HepG2 (cell line): ENCODE measurements around the gene CACNG8. TPM values are rescaled to one million over a fixed set of nuclear protein-coding genes. Genes with fewer than 3 reads are reported as not detected.

Source experiments
- ATAC-seq: fragments of 200-7000 bp; cut with Tn5 transposase; 3 replicates; pipeline ENCODE4 v1.9.1; 2020; ENCODE audit warnings: mild to moderate bottlenecking, moderate library complexity
- BruUV-seq: library from RNA; stranded (reverse); fragments of 400-500 nt; replicated peaks from 2 replicates; lab custom pipeline; 2021; lab: Mats Ljungman, UMichigan
- CTCF ChIA-PET: fragments of 300-600 bp; formaldehyde crosslinking; extraction: SDS; loops from one replicate; lab custom pipeline; 2021; ENCODE audit warnings: low total read pairs, inconsistent platforms, low intra/inter-chr PET ratio; lab: Yijun Ruan, JAX
- POLR2A ChIA-PET: fragments of 350-600 bp; sonication (Branson Sonifier 250); formaldehyde crosslinking; loops from one replicate; lab custom pipeline; 2020; ENCODE audit warnings: antibody characterized with exemption, inconsistent platforms; lab: Yijun Ruan, JAX
- DNase-seq: peaks from one replicate; pipeline ENCODE4 v3.0.0-alpha.2; 2015; ENCODE audit warnings: low spot score
- FAIRE-seq: peaks from 3 replicates; lab custom pipeline; 2011; peaks lifted over from hg19 to GRCh38; lab: Jason Lieb, UNC
- H2AFZ ChIP-seq: one replicate; pipeline ENCODE4 v1.6.1; 2011; ENCODE audit warnings: low read length, inconsistent platforms
- H3K27ac ChIP-seq: fragments of 300-600 bp; 3 replicates; pipeline ENCODE4 v1.8.0; 2011; ENCODE audit warnings: mixed run types, mild to moderate bottlenecking, mixed read lengths, low read length, inconsistent platforms; ENCODE audit not compliant: insufficient read depth; ENCODE audit errors: extremely low read length
- H3K27me3 ChIP-seq, 2 experiments: fragments of 200-600 bp in 1 of 2; 2 replicates in 1 of 2; 3 replicates in 1 of 2; pipeline versions ENCODE4 v1.6.0 to v1.8.0; 2011; ENCODE audit warnings: low read length in 2 of 2, mild to moderate bottlenecking in 2 of 2, moderate library complexity in 2 of 2, inconsistent platforms in 1 of 2; ENCODE audit not compliant: insufficient read depth in 2 of 2, control insufficient read depth in 1 of 2
- H3K36me3 ChIP-seq, 2 experiments: fragments of 200-600 bp in 1 of 2; replicated peaks in 1 of 2; 2 replicates in 1 of 2; 3 replicates in 1 of 2; pipeline versions ENCODE4 v1.5.1 to v1.8.0; 2011; ENCODE audit warnings: low read length in 2 of 2, inconsistent platforms in 1 of 2; ENCODE audit not compliant: insufficient read depth in 2 of 2, control insufficient read depth in 1 of 2
- H3K4me1 ChIP-seq: 2 replicates; pipeline ENCODE4 v1.5.1; 2012; ENCODE audit warnings: low read length, inconsistent platforms; ENCODE audit not compliant: insufficient read depth
- H3K4me2 ChIP-seq: 2 replicates; pipeline ENCODE4 v1.6.0; 2011; ENCODE audit warnings: low read depth, low read length, inconsistent platforms
- H3K4me3 ChIP-seq, 3 experiments: fragments of 200-600 bp in 1 of 3; sonication (generic), shearing (Covaris generic) in 1 of 3; replicated peaks in 1 of 3; 2 replicates each; pipeline ENCODE4 v1.5.1; 2011 to 2016; ENCODE audit warnings: low read length in 3 of 3, inconsistent platforms in 2 of 3, low read depth in 2 of 3, mild to moderate bottlenecking in 2 of 3, control low read depth in 1 of 3, mixed read lengths in 1 of 3; ENCODE audit not compliant: insufficient read depth in 1 of 3
- H3K79me2 ChIP-seq: one replicate; pipeline ENCODE4 v1.6.1; 2011; ENCODE audit warnings: low read length, inconsistent platforms; ENCODE audit not compliant: insufficient read depth
- H3K9ac ChIP-seq: 2 replicates; pipeline ENCODE4 v1.6.0; 2011; ENCODE audit warnings: mild to moderate bottlenecking, low read depth, low read length, inconsistent platforms; ENCODE audit not compliant: insufficient read depth
- H3K9me3 ChIP-seq: 2 replicates; pipeline ENCODE4 v1.5.1; 2012; ENCODE audit warnings: mild to moderate bottlenecking, low read length
- H4K20me1 ChIP-seq: 2 replicates; pipeline ENCODE4 v1.6.0; 2011; ENCODE audit warnings: inconsistent platforms, mild to moderate bottlenecking, low read length, moderate library complexity; ENCODE audit not compliant: insufficient read depth
- ARID2 ChIP-seq: sonication (generic); formaldehyde crosslinking; IDR thresholded peaks from 2 replicates; pipeline ENCODE4 v1.8.1; 2022; ENCODE audit warnings: mild to moderate bottlenecking, missing genetic modification reagents, borderline replicate concordance
- ATF2 ChIP-seq: sonication (generic); formaldehyde crosslinking; IDR thresholded peaks from 2 replicates; pipeline ENCODE4 v1.4.0; 2020; ENCODE audit warnings: missing genetic modification reagents
- IRF2 ChIP-seq: IDR thresholded peaks from 2 replicates; pipeline ENCODE4 v1.6.1; 2018; ENCODE audit warnings: missing genetic modification reagents, missing compliant biosample characterization
- KLF16 ChIP-seq, 2 experiments: sonication (generic) in 1 of 2; formaldehyde crosslinking in 1 of 2; IDR thresholded peaks; 2 replicates each; pipeline versions ENCODE4 v1.6.1 to v1.8.0; 2016 to 2023; ENCODE audit warnings: missing genetic modification reagents in 2 of 2, missing compliant biosample characterization in 1 of 2
- MEIS2 ChIP-seq: sonication (generic); formaldehyde crosslinking; IDR thresholded peaks from 2 replicates; pipeline ENCODE4 v1.9.0; 2021; ENCODE audit warnings: mild to moderate bottlenecking, missing genetic modification reagents
- SP4 ChIP-seq: sonication (generic); formaldehyde crosslinking; IDR thresholded peaks from 2 replicates; pipeline ENCODE4 v1.8.1; 2023; ENCODE audit warnings: mild to moderate bottlenecking, missing genetic modification reagents
- YEATS2 ChIP-seq: sonication (generic); formaldehyde crosslinking; IDR thresholded peaks from 2 replicates; pipeline ENCODE4 v1.4.0; 2020; ENCODE audit warnings: missing genetic modification reagents, borderline replicate concordance
- ZBTB7B ChIP-seq: sonication (generic); formaldehyde crosslinking; IDR thresholded peaks from 2 replicates; pipeline ENCODE4 v1.4.0; 2020; ENCODE audit warnings: missing genetic modification reagents
- ZFP91 ChIP-seq: sonication (generic); formaldehyde crosslinking; IDR thresholded peaks from 2 replicates; pipeline ENCODE4 v1.9.0; 2022; ENCODE audit warnings: missing genetic modification reagents, mild to moderate bottlenecking, borderline replicate concordance
- ZNF569 ChIP-seq: sonication (generic); formaldehyde crosslinking; IDR thresholded peaks from 2 replicates; pipeline ENCODE4 v1.5.0; 2020; ENCODE audit warnings: mild to moderate bottlenecking, missing genetic modification reagents, moderate library complexity, borderline replicate concordance
- ZNF770 ChIP-seq: sonication (generic); formaldehyde crosslinking; IDR thresholded peaks from 2 replicates; pipeline ENCODE4 v1.5.0; 2020; ENCODE audit warnings: mild to moderate bottlenecking, missing genetic modification reagents
- ZNF879 ChIP-seq: sonication (generic); formaldehyde crosslinking; IDR thresholded peaks from 2 replicates; pipeline ENCODE4 v1.8.1; 2023; ENCODE audit warnings: missing genetic modification reagents
- WGBS: methylation state at CpG from one replicate; pipeline ENCODE4 v1.1.6; 2017; ENCODE audit warnings: low lambda C conversion rate; 5-methylcytosine and 5-hydroxymethylcytosine counted together
- in situ Hi-C: cut with HindIII; loops from 2 replicates; pipeline ENCODE4 v1.10.0; 2017; ENCODE audit warnings: low pct_unique_long_range_greater_than_20kb; ENCODE audit not compliant: extremely low pct_ligation_motif_present
- intact Hi-C: fragments of 100-400 bp; cut with micrococcal nuclease; formaldehyde crosslinking; loops from one replicate; pipeline ENCODE4 v1.10.0; 2022; ENCODE audit not compliant: unreplicated experiment
- polyA plus RNA-seq, 8 experiments: library from polyadenylated mRNA; depleted of rRNA in 3 of 8; stranded (reverse) in 7 of 8; unstranded in 1 of 8; fragments of >200 nt; fragmentation: Illumina TruSeq in 4 of 8; extraction: Trizol in 4 of 8; gene quantifications; 2 replicates each; pipeline versions ENCODE4 v1.2.1 to v1.2.3, GENCODE V29; 2011 to 2016; ENCODE audit warnings: low read depth in 4 of 8, missing spikeins in 1 of 8, mixed read lengths in 1 of 8; ENCODE audit not compliant: insufficient read depth in 1 of 8
- total RNA-seq, 5 experiments: library from RNA; depleted of rRNA; stranded (reverse); fragments of >200 nt; fragmentation: Illumina TruSeq; extraction: Trizol; gene quantifications; 2 replicates each; pipeline ENCODE4 v1.2.3, GENCODE V29; 2016; ENCODE audit warnings: low read depth in 1 of 5

Gene CACNG8
- total and polyA plus RNA-seq, 2 of the 13 experiments (the other 11 are each of a cell fraction or from before 2014, with no cell fraction given) = not detected

- TF ChIP-seq ARID2 (CRISPR knock-in tag) (no peak), MEIS2 (CRISPR knock-in tag) (no peak), ZNF770 (no peak), KLF16 (CRISPR knock-in tag; IDR thresholded peaks at IDR 0.05) (no peak)
- TF ChIP-seq, all 625 proteins: peak for 0
These were observed 2.4 kb downstream of the CACNG8 start (continued) for GRCh38 chr19:53965091-53965490.

GRCh38 chr19:53966931-53967330 lies 4.2 kb downstream of the CACNG8 start:
- no peaks in the 10 kb centered on the region for H4K20me1 ChIP-seq
- in situ Hi-C loops = no loop called here
- H3K79me2 ChIP-seq = no peaks in the 10 kb centered on the region
- no peak for DNase-seq
- no peak overlapping the region for H3K4me3 ChIP-seq
- ATAC-seq = no peak
- no peak overlapping the region for H3K9ac ChIP-seq
- intact Hi-C loops = no loop called here
- no peak overlapping the region for H2AFZ ChIP-seq
- TF ChIP-seq ATF2 (CRISPR knock-in tag) (no peak), ZNF879 (CRISPR knock-in tag) (no peak), SP4 (no peak), ZNF569 (CRISPR knock-in tag) (no peak), IRF2 (CRISPR knock-in tag) (no peak), ZFP91 (CRISPR knock-in tag) (no peak), YEATS2 (no peak), ZBTB7B (CRISPR knock-in tag) (no peak)
- WGBS = 12% methylated on average over 4 of the region's 7 CpGs
- no peak for FAIRE-seq
- no peaks in the 10 kb centered on the region for H3K36me3 ChIP-seq
- no peak overlapping the region for H3K4me2 ChIP-seq
- CTCF ChIA-PET = no interaction called here
- H3K27ac ChIP-seq = no peak overlapping the region
- POLR2A ChIA-PET = no interaction called here
- H3K9me3 ChIP-seq = no peaks in the 10 kb centered on the region
- H3K27me3 ChIP-seq = peaks cover 10 to 19% of the 10 kb centered on the region in 2 experiments; a peak in 4 of 5 replicates
- no peaks in the 10 kb centered on the region for H3K4me1 ChIP-seq
- no TSS peak for BruUV-seq
